EH (cell line): Measurements from ENCODE around the gene WDFY2.

Source experiments
- DNase-seq: peaks from one replicate; pipeline ENCODE4 v3.0.0-alpha.2; 2015; ENCODE audit warnings: low read depth

The WDFY2 gene

DNA sequence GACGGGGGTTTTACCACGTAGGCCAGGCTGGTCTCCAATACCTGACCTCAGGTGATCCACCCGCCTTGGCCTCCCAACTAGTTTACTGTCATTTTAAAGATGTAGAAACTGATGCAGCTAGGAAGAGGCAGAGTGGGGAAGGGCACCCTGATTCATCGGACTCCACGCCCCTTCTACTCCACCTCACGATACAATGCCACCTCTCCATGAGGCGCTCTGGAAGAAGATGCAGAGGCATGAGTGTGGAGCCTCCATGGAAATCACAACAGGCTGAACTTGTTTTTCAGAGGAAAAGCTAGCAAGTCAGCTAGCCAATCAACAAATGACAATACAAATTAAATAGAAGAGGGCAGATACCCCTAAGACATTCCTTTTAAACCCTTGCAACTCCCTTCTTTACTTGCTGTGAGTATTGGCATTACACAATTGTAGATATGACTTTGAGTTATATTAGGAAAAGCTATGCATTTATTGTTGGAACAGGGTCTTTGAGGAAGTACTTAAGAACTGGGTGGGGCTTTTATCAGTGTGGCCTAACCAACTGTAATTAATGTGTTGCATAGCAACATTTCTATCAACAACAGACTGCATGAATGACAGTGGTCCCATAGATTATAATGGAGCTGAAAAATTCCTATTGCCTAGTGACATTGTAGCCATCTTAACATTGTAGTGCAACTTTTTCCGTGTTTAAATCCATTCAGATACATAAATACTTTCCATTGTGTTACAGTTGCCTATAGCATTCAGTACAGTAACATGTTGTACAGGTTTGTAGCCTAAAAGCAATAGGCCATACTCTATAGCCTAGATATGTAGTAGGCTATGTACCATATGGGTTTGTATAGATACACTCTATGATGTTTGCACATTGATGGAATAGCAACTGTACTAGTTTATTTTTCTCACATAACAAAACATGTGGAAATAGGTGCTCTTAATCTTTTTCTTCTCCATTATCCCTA, 17.6 kb downstream of the WDFY2 start:
- DNase-seq: no peak

DNA sequence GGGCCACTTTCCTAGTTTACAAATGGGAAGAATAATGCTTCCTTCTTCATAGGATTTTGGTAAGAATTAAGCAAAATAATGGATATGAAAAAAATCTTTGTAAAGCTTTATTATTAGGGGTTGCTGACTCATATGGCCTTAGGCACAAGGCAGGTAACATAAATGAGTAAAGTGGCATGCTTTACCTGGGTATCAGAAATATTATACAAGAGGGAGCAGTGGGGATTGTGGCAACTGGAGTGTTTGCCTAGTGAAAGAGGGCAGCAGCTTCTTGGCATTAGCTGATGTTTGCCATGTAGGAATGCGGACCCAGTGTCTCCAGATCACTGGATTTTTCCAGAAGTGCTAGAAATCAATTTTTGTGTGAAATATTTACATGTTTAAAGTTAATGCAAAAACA, 19.5 kb downstream of the WDFY2 start:
- DNase-seq: no peak

DNA sequence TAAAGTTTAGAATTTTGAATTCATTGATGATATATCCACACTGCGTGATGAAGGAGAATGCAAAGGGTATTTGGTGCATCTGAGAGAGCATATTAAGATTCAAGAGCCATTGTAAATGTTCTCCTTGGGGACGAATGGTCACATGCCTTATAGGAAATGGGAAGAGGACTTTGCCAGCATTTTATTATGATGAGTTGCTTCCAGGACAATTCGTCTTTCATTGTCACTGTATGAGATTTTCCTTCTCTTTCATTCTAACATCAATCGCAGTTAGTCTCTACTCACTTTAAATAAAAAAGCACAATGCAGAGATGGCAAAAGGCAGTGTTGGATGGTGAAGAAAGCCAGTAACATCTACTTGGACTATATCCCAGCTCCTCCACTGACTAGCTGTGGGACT, 21.4 kb downstream of the WDFY2 start:
- DNase-seq: no peak

DNA sequence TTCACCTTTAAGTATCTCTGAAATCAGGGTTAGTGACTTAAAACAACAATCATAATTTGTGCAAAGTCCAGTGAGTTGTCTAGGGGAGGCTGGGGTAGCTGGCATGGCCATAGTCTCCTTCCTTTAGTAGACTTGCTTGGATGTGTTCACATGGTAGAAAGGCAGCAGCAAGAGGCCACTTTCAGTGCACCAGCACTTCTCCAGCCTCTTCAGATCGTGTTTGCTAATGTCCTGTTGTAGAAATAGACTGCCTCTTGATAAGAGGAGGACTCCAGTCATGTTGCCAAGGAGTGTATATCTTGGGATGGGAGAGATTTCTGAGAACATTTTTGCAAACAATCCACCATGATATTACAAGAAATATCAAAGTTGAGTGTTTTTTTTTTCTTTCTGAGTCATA, 22.9 kb downstream of the WDFY2 start:
- no peak for DNase-seq

DNA sequence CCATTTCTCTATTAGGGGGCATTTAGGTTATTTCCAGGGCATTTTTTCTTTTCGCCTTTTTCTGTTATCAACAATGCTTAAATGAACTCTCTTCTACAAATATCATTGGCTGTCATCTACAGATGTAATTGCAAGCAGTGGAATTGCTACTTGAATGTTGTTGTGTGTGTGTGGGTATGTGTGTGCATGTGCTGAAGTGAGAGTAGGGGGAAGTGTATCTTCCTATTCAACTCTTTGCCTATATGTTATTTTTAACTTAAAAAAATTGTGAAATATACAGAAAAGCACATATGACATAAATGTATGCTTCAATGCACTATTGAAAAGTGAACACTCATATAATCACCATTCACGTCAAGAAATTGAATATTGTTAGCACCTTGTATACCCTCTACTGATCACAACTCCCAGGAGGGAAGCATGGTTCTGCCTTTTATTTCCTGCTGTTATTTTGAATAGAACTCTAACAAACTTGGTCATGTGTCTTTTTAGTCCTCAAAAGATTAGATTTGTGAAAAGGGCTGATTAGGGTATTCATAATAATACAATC, 24.7 kb downstream of the WDFY2 start:
- DNase-seq: no peak

DNA sequence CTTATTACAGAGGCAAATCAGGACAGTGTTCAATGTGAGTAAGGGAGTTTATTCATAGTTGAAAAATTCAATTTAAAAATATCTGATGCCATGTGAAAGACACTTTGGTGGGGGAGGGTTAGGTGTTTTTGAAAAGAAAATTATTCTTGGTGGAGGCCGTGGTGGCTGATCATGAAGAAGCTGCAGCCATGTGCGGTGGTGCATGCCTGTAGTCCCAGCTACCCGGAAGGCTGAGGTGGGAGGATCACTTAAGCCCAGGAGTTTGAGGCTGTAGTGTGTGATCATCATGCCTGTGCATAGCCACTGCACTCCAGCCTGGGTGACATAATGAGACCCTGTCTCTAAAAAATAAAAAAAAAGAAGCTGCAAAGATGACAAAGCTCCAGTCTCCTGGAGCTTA, 28.6 kb downstream of the WDFY2 start:
- DNase-seq: no peak

DNA sequence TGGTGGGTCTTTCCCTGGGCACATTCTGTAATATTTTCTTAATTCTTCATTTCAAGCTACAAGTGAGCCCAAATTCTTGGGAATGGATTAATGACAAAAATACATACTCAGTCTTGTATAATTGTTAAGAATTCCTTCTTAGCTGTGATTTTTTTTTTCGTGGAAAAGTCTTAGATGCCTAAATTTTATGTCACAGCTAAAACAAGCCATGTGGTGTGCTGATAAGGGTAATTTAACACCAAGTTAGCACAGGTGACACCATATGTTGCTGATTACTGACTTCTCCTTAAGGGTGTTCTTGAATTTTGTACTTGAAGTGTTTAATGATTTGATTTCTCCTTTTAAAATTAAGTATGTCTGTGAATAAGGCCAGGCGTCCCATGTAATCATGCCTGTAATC, 29.3 kb downstream of the WDFY2 start:
- no peak for DNase-seq

DNA sequence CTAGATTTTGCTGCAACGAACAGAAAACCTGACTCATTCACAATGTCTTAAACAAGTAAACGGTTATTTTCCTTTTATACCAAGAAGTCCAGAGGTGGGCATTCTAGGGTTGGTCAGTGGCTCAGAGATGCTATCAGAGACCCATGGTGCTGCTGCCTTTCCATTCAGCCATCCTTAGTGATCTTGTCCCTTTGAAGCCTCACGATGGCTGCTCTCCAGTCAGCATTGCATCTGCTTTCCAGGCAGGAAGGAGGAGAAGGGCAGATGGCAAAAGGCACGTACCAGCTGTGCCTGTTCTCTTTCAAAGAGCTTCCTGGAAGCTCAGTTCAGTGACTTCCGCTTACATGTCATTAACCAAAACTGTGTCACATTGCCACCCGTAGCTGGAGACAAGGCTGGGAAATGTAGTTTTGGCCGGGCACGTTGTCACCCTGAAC, 30.1 kb downstream of the WDFY2 start:
- peak; percentile 57 for DNase-seq

DNA sequence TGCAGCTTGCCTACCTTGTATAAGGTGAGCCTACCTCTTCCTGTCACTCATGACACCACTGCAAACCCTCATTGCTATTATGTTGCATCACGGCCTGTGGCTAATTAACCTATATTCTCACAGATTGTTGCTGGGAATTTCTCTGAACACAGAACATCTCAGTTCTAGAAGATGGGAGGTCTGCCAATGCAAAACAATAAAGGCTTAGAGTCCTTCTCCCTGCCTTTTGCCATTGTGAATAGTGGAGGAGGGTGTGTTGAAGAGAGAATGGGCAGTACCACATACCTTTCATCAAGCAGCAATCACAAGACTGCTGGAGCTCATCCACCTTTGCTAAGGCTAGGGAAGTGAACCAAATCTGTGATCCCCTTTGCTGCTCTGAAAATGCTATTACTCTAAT, 34.4 kb downstream of the WDFY2 start:
- DNase-seq: no peak

DNA sequence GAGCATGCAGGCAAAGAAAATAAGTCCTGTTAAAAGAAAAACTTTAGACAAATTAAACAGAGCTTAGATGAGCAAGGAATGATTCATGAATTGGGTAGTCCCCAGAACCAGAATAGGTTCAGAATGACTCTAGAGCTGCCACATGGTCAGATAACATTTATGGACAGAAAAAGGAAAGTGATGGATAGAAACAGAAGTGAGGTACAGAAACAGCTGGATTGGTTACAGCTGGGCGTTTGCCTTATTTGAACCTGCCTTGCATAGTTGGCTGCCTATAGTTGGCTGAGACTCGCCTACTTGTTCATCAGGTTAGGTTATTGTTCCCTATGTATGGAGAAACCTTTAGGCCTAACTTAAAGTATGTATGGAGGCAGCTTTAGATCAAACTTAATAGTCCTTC, 35.4 kb downstream of the WDFY2 start:
- DNase-seq: peak; percentile 87

DNA sequence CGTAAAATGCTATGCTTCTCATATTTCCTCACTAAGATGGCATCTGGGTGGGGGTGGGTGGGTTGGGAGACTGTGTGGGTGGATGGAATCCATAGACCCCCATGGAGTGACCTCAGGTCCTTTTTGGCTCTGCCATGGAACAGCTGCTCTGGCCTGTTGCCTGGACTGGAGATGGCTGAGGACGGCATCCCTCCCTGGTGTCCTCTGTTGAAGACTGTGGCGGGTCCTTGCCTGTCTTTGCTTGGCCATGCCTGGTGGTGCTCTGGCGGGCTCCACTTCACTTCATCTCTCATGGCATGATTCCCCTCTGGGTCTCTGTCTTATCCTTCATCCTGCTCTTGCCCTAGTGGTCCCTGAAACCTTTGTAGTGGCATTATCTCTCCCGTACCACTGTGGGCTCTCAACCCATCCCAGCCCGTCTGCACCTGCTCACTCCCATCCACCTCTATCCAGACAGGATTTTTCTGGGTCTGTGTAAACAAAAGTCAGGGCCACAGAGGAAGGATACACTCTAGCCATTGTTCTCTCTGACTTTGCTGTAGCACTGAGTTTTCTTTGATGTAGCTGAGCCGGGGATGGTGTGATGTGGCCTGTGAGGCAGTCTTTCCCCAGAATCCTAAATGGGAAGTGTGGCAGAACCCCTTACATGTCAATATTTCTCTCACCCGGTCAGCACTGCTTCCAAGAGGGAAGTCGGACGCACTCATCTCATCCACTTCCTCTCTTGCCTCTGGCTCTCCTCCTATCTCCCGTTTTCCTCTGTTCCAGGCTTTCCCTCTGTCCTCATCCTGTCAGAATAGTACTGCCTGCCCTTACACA, 36.1 kb downstream of the WDFY2 start:
- DNase-seq: no peak

DNA sequence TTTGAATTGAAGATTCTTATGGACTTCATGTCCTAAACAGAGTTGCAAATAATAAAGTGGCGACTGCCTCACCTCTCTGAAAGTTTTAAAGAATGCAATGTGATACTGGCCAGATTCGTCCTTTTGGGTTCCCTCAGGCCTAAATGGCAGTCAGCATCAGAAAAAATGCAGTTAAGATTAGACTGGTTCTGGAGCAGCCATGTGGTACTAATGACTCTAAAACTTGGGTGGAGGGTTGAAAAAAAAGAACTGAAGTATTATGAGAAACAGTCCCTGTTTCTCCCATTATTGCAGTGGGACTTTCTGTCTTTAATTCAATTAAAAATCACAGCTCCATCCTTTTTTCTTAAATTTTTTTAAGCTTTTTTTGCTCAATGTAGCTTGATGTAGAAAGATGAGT, 37.3 kb downstream of the WDFY2 start:
- DNase-seq: no peak

DNA sequence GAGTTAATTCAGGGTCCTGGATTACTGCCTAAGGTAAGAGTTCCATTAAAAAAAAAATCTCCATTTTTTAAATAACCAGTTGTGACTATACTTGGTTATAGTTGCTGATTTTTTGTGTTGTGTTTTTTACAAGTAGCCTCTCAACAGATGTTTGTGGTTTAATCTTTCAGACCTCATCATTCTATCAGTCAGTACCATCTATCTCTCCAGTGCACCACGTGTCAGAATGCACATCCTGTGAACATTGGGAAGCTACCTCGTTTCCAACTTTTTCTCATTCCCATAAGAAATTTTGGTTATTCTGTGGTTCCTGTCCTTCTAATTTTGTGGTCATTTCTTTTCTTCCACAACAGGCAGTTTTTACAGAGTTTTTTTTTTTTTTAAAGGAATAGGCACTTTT, 39.2 kb downstream of the WDFY2 start:
- peak; percentile 87 for DNase-seq

DNA sequence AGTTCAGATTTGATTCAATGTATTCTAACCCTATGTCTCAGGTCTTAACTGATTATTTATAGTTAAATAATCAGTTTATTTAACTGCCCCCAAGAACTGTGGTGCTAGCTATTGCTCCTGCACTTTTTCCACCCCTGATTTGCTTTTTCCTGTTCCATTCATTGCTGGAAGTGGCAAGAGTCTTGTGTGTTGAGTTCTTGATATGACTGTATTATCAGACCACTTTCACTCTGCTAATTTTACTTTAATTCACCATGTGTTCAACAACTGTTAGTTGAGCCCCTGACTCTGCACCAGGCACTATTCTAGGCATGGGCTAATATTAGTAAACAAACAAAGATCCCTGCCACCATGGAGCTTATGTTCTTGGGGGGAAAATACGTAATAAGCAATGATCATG, 39.9 kb downstream of the WDFY2 start:
- no peak for DNase-seq

DNA sequence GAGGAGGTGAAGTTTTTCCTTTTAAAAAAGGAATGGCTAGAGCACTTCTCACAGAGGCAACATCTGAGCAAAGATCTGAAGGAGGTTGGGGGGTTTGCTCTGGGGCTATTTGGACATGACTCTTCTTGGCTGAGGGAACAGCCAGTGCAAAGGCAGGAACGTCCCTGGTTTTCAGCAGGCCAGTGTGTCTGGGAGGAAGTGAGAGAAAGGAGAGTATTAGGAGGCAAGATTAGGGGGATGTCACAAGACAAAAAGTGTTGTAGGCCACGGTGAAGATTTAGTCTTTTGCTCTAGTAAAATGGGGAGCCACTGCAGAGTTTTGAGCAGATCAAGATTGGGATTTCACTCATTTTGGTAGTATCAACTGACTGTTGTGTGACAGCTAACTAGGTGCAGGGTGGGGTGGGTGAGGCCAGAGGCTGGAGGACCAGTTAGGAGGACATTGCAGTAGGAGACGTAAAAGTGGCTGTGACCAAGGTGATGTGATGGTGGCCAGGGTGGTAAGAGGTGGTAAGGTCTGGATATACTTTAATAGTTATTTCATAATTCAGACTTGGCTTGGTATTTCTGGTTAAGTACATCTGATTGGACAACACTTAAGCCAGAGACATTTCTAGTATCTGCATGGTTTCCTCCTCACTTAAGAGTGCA, 40.6 kb downstream of the WDFY2 start:
- DNase-seq: no peak

DNA sequence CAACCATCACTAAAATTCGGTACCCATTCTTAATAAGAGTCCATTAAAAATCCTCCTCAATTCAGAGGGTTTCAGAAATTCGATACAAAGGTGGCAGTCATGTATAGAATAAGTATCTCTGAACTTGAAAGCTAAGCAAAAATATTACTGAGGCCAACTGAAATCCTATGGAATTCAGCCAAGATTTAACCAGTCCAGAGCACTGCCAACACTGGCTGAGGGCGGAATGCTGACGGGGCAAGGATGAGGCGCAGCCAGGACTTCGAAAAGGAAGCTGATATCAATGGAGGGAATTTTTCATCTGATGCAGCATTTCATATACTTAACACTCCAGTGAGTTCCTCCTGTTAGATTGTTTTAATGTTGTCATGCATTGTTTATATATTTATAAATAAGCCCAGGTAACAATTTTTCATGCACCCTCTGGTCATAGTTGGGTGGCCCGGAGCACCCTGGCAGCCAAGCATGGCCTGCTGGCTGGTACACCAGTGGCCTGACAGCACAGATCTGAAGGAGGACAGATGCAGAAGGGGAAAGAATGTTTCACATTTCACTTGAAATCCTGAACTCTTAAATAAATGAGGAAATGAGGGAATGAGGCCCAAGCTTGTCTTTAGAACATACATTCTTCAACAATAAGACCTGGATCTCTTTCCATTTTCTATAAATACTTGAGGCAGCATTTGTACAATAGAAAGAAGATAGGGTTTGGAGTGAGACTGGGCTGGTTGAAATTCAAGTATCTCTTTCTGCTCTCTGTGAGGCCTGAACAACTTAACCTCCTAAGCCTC, 41.5 kb downstream of the WDFY2 start:
- DNase-seq: no peak

DNA sequence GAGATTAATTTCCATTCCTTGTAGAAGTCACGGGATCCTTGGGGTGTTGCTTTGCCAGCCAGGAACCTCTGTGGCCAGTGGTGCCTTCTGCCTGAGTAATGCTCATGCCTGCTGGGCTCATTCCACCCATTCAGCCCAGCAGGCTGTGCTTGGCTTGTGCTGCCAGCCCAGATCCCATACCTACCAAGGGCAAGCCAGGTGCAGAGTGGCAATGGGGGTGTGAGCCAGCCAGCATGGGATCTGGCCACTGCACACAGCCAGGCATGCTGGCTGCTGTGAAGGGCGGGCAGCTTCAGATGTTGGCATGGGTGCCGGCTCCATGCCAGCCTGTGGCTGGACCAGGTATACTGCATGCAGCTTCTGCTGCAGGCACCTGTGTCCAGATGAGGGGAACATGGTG, 42.5 kb downstream of the WDFY2 start:
- no peak for DNase-seq

DNA sequence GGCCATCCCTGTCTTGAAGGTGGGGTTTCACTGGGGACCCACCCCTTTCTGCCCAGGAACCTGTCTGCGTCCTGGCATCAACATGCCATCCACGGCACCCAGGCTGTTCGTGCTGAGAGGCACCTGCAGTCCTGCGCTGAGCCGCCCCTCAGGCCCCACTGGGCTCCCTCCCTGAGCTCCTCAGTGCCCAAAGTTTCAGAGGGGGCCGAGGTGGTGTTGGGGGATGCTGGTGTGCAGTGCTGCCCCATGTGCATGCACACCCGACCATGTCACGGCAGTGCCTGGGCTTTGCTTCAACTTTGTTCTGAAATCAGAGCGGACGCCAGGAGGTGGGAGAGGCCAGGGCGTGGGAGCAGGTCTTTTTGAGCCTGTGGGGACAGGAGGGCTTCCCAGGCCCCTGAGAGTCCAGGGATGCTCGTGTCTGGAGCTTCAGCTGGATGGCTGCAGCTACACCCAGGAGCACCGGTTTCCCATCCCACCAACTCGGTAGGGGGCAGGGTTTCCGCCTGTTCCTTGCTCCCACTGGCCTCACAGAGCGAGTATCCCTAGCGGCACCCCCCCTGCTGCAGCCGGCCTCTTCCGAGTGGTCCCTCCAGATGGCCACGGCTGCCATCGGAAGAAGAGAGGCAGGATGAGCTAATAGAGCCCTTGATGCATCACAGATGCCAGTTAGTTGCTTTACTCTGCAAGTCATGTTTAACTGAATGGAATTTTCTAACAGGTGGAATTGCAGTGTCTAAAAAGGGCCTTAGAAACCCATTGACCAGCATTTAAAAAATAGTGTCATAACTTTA, 44.0 kb downstream of the WDFY2 start:
- no peak for DNase-seq

DNA sequence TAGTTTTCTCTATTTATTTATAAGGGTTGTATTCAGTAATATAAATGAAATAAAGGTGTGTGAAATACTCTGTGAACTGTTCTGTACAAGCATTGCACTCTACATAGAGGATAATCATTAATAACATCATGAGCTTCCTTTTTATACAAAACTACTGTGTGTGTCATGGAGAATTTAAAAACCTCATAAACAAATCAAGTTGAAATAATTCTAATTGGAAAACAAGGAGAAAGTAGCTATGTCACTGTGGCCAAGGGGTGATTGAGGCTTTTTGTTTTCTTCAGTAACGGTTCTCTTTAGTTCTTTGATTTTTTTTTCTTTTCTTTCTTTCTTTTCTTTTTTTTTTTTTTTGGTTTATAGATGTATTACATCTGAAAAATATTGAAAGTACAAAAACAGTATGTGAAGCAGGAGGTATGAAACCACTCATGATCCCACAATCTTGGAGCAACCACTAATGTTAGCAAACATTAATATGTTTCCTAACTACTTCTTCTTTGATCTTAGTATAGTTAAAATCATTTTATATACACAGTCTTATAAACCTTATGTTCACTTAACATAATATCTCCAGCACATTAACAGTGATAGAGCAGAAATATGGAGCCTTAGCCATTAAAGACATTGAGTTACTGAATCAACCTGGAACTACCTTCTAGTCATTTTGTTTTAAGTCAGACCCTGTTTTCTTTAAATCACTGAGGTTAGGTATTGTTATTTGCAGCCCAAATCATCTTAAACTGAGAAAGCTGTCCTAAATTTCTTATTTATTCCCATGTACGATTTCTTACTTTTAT, 45.4 kb downstream of the WDFY2 start:
- no peak for DNase-seq

DNA sequence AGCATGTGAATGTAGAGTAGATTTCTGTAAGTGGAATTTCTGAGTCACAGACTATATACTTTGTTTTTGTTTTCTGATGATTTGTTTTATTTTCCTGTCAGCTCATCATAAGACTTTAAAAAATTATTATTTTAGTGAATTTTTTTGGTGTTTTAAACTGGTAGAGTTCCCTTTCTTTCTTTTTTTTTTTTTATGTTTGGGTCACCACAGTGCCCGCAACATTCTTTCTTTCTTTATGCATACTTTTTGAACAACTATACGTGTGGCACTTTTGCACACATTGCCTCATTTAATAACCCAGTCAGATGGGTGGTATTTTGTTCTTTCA, 46.0 kb downstream of the WDFY2 start:
- no peak for DNase-seq
